HEK293 (cell line): ENCODE results near the gene GNL3.

Experiments
- CTCF ChIA-PET: fragments of 350-600 bp; formaldehyde crosslinking; extraction: SDS; loops from one replicate; lab custom pipeline; 2021; ENCODE audit warnings: antibody characterized with exemption; lab: Yijun Ruan, JAX
- POLR2A ChIA-PET: fragments of 300-600 bp; formaldehyde crosslinking; extraction: SDS; loops from one replicate; lab custom pipeline; 2020; ENCODE audit warnings: antibody characterized with exemption, inconsistent platforms; lab: Yijun Ruan, JAX
- H3K27ac ChIP-seq: fragments of 200-500 bp; sonication (Bioruptor generic); 2 replicates; pipeline ENCODE4 v1.5.1; 2014; ENCODE audit warnings: low read depth, low read length, control low read depth, inconsistent platforms; ENCODE audit errors: extremely low read depth
- H3K36me3 ChIP-seq, 2 experiments: fragments of 200-500 bp in 1 of 2; sonication (Bioruptor generic) in 1 of 2; 1 replicate in 1 of 2; 2 replicates in 1 of 2; pipeline ENCODE4 v1.5.1; 2014 to 2017; ENCODE audit warnings: inconsistent platforms in 2 of 2, low read length in 2 of 2; ENCODE audit not compliant: control insufficient read depth in 2 of 2, insufficient read depth in 1 of 2
- H3K4me1 ChIP-seq: fragments of 200-500 bp; sonication (Bioruptor generic); 2 replicates; pipeline ENCODE4 v1.5.1; 2014; ENCODE audit warnings: mild to moderate bottlenecking, low read length, inconsistent platforms; ENCODE audit not compliant: control insufficient read depth, insufficient read depth
- H3K4me3 ChIP-seq: 2 replicates; pipeline ENCODE4 v1.5.1; 2011; ENCODE audit warnings: low read depth, mild to moderate bottlenecking, control low read depth, low read length, moderate library complexity
- H3K9me3 ChIP-seq: fragments of 200-500 bp; sonication (Bioruptor generic); 2 replicates; pipeline ENCODE4 v1.5.1; 2014; ENCODE audit warnings: low read depth, low read length, inconsistent platforms; ENCODE audit not compliant: control insufficient read depth, insufficient read depth
- BCL6B ChIP-seq: fragments of 450-650 bp; formaldehyde crosslinking; IDR thresholded peaks from 2 replicates; pipeline ENCODE4 v1.5.1; 2017; ENCODE audit warnings: missing biosample characterization, missing genetic modification characterization
- HOXA7 ChIP-seq: sonication (generic); formaldehyde crosslinking; IDR thresholded peaks from 2 replicates; pipeline ENCODE4 v1.8.1; 2022; ENCODE audit warnings: missing genetic modification reagents, borderline replicate concordance
- KLF1 ChIP-seq: fragments of 450-650 bp; formaldehyde crosslinking; IDR thresholded peaks from 2 replicates; pipeline ENCODE4 v1.5.1; 2016; ENCODE audit warnings: missing biosample characterization, missing genetic modification characterization
- MYNN ChIP-seq: fragments of 450-650 bp; formaldehyde crosslinking; IDR thresholded peaks from 2 replicates; pipeline ENCODE4 v1.5.1; 2016; ENCODE audit warnings: missing biosample characterization, missing genetic modification characterization, borderline replicate concordance
- OSR2 ChIP-seq: fragments of 450-650 bp; formaldehyde crosslinking; IDR thresholded peaks from 2 replicates; pipeline ENCODE4 v1.5.1; 2016; ENCODE audit warnings: missing biosample characterization, missing genetic modification characterization
- PATZ1 ChIP-seq: fragments of 450-650 bp; formaldehyde crosslinking; IDR thresholded peaks from 2 replicates; pipeline ENCODE4 v1.5.1; 2016; ENCODE audit warnings: missing biosample characterization, missing genetic modification characterization
- SALL2 ChIP-seq: fragments of 450-650 bp; formaldehyde crosslinking; IDR thresholded peaks from 2 replicates; pipeline ENCODE4 v1.5.0; 2017; ENCODE audit warnings: missing biosample characterization, mild to moderate bottlenecking, missing genetic modification characterization, borderline replicate concordance
- ZIC2 ChIP-seq: fragments of 450-650 bp; formaldehyde crosslinking; IDR thresholded peaks from 2 replicates; pipeline ENCODE4 v1.5.1; 2016; ENCODE audit warnings: missing biosample characterization, missing genetic modification characterization
- ZNF114 ChIP-seq: fragments of 450-650 bp; formaldehyde crosslinking; IDR thresholded peaks from 2 replicates; pipeline ENCODE4 v1.5.0; 2017; ENCODE audit warnings: missing biosample characterization, missing genetic modification characterization
- ZNF132 ChIP-seq: fragments of 450-650 bp; formaldehyde crosslinking; IDR thresholded peaks from 2 replicates; pipeline ENCODE4 v1.5.1; 2017; ENCODE audit warnings: missing biosample characterization, missing genetic modification characterization, borderline replicate concordance
- ZNF248 ChIP-seq: fragments of 450-650 bp; formaldehyde crosslinking; IDR thresholded peaks from 2 replicates; pipeline ENCODE4 v1.5.1; 2017; ENCODE audit warnings: missing biosample characterization, missing genetic modification characterization
- ZNF37A ChIP-seq: fragments of 450-650 bp; IDR thresholded peaks from 2 replicates; pipeline ENCODE4 v1.5.1; 2018; ENCODE audit warnings: missing biosample characterization, missing genetic modification characterization
- ZNF394 ChIP-seq: fragments of 450-650 bp; formaldehyde crosslinking; IDR thresholded peaks from 2 replicates; pipeline ENCODE4 v1.5.1; 2016; ENCODE audit warnings: missing biosample characterization, missing genetic modification characterization, mild to moderate bottlenecking, moderate library complexity, borderline replicate concordance
- ZNF600 ChIP-seq: fragments of 450-650 bp; formaldehyde crosslinking; IDR thresholded peaks from 2 replicates; pipeline ENCODE4 v1.5.1; 2016; ENCODE audit warnings: missing biosample characterization, missing genetic modification characterization
- ZNF623 ChIP-seq: fragments of 450-650 bp; formaldehyde crosslinking; IDR thresholded peaks from 2 replicates; pipeline ENCODE4 v1.5.1; 2016; ENCODE audit warnings: missing biosample characterization, missing genetic modification characterization
- ZNF654 ChIP-seq: fragments of 450-650 bp; formaldehyde crosslinking; IDR thresholded peaks from 2 replicates; pipeline ENCODE4 v1.5.1; 2016; ENCODE audit warnings: low read depth, missing biosample characterization, missing genetic modification characterization
- ZNF664 ChIP-seq: fragments of 450-650 bp; formaldehyde crosslinking; IDR thresholded peaks from 2 replicates; pipeline ENCODE4 v1.5.1; 2016; ENCODE audit warnings: missing biosample characterization, missing genetic modification characterization
- ZNF670 ChIP-seq: fragments of 450-650 bp; formaldehyde crosslinking; IDR thresholded peaks from 2 replicates; pipeline ENCODE4 v1.5.1; 2016; ENCODE audit warnings: missing biosample characterization, missing genetic modification characterization, low read depth
- ZNF792 ChIP-seq: fragments of 450-650 bp; formaldehyde crosslinking; IDR thresholded peaks from 2 replicates; pipeline ENCODE4 v1.5.1; 2016; ENCODE audit warnings: missing biosample characterization, missing genetic modification characterization
- ZSCAN23 ChIP-seq: fragments of 450-650 bp; formaldehyde crosslinking; IDR thresholded peaks from 2 replicates; pipeline ENCODE4 v1.5.1; 2016; ENCODE audit warnings: missing biosample characterization, missing genetic modification characterization
- TF ChIP-seq, protein P1 (sequence below): fragments of 450-650 bp; formaldehyde crosslinking; IDR thresholded peaks from 2 replicates; pipeline ENCODE4 v1.5.1; 2016; ENCODE audit warnings: missing biosample characterization, missing genetic modification characterization, low read depth

GNL3 gene

DNA sequence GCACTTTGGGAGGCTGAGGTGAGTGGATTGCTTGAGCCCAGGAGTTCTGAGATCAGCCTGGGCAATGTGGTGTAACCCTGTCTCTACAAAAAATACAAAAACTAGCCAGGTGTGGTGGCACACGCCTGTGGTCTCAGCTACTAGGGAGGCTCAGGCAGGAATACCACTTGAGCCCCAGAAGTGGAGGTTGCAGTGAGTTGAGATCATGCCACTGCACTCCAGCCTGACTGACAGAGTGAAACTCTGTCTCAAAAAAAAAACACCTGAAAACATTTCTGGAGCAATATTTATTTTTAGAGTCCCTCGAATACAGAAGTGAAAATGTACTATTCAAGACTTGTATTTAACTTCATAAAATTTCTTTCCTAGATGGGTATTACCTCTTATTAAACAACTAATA lies 24.7 kb downstream of the GNL3 start:
- TF ChIP-seq ZNF114 (tag by site-specific recombination): no peak
- TF ChIP-seq, protein P1, sequence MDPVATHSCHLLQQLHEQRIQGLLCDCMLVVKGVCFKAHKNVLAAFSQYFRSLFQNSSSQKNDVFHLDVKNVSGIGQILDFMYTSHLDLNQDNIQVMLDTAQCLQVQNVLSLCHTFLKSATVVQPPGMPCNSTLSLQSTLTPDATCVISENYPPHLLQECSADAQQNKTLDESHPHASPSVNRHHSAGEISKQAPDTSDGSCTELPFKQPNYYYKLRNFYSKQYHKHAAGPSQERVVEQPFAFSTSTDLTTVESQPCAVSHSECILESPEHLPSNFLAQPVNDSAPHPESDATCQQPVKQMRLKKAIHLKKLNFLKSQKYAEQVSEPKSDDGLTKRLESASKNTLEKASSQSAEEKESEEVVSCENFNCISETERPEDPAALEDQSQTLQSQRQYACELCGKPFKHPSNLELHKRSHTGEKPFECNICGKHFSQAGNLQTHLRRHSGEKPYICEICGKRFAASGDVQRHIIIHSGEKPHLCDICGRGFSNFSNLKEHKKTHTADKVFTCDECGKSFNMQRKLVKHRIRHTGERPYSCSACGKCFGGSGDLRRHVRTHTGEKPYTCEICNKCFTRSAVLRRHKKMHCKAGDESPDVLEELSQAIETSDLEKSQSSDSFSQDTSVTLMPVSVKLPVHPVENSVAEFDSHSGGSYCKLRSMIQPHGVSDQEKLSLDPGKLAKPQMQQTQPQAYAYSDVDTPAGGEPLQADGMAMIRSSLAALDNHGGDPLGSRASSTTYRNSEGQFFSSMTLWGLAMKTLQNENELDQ: no peak
- TF ChIP-seq, all 188 proteins: peak for 0
- Histone ChIP-seq H3K9me3 (no peaks in the 10 kb centered on the region), H3K27ac (no peak overlapping the region), H3K4me1 (peaks cover 3% of the 10 kb centered on the region; the same call in 1 of the 2 replicates), H3K36me3 (peaks cover 18 to 38% of the 10 kb centered on the region in 2 experiments), H3K4me3 (no peak overlapping the region)
- ChIA-PET CTCF (no interaction called here), POLR2A (no interaction called here)

DNA sequence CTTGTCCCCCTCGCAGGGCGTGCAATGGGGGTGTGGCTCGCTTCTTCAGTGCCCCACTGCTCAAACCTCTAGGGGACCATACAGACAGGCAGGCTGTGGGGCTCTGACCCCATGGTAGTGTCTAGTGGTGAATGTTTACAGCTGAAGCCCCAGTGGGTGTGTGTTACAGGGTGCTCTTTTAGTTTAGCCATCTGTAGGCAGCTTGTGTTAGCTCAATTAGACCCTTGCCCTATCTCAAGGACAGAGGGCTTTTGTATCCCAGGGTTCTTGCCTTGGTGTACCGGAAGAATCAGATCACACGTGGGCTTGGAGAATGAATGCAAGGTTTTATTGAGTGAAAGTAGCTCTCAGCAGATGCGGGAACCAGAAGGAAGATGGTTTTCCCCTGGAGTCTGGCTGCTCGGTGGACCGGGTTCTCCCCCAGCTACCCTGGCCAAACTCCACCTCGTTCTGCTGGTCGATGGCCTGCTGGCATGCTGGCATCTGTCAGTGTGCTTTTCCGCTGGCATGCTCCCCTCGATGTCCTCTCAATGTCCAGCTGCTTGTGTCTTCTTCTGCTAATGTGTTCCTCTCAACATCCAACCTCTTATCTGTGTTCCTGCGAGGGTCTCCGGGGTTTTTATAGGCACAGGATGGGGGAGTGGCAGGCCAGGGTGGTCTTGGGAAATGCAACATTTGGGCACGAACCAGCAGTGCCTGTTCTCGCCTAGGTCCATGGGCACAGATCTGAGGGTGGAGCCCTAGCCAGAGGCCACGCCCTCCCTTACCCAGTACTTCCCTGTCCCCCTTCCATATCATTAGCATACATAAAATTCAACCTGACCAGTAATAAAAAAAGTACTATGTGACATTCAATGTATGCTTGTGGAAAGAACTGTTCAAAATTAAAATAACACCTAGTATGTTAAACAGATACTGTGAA lies 26.7 kb downstream of the GNL3 start:
- H3K4me1 ChIP-seq: peaks cover under 1% of the 10 kb centered on the region; the same call in 1 of the 2 replicates
- TF ChIP-seq ZNF792 (tag by site-specific recombination) (no peak), HOXA7 (CRISPR knock-in tag) (no peak), ZNF600 (no peak), ZNF623 (tag by site-specific recombination) (no peak), ZNF248 (no peak), KLF1 (tag by site-specific recombination) (no peak), SALL2 (no peak), ZNF132 (tag by site-specific recombination) (no peak), ZNF664 (no peak), PATZ1 (tag by site-specific recombination) (no peak), OSR2 (tag by site-specific recombination) (no peak), ZNF654 (tag by site-specific recombination) (no peak), ZIC2 (no peak), ZSCAN23 (tag by site-specific recombination) (no peak), ZNF670 (tag by site-specific recombination) (no peak), MYNN (tag by site-specific recombination) (no peak), BCL6B (tag by site-specific recombination) (no peak), ZNF37A (tag by site-specific recombination) (no peak), ZNF394 (tag by site-specific recombination) (no peak)
- ChIA-PET CTCF (no interaction called here), POLR2A (interaction anchor here (0.5 kb wide), 1 partner anchor 76 kb away, joined by 3 read pairs; no protein-coding TSS in a partner anchor)
- no peak overlapping the region for H3K4me3 ChIP-seq
- H3K27ac ChIP-seq: no peak overlapping the region
- H3K9me3 ChIP-seq: no peaks in the 10 kb centered on the region
- peaks cover 18 to 42% of the 10 kb centered on the region in 2 experiments for H3K36me3 ChIP-seq
